Keratinocyte (primary cell): ENCODE measurements around the gene ZMIZ1. TPM values are rescaled to one million over a fixed set of nuclear protein-coding genes. Genes with fewer than 3 reads are reported as not detected.

Experiments used
- DNase-seq: peaks from one replicate; pipeline ENCODE4 v3.0.0-alpha.2; 2011; ENCODE audit warnings: low read depth, missing footprints, low spot score
- FAIRE-seq: peaks from 2 replicates; lab custom pipeline; 2011; peaks lifted over from hg19 to GRCh38; lab: Jason Lieb, UNC
- H2AFZ ChIP-seq: 2 replicates; pipeline ENCODE4 v1.6.0; 2012; ENCODE audit warnings: low read length, control low read depth, inconsistent platforms; ENCODE audit not compliant: control insufficient read depth
- H3K27ac ChIP-seq: 2 replicates; pipeline ENCODE4 v1.5.1; 2011; ENCODE audit warnings: low read length; ENCODE audit not compliant: control insufficient read depth, insufficient read depth
- H3K27me3 ChIP-seq: 3 replicates; pipeline ENCODE4 v1.6.0; 2011; ENCODE audit warnings: low read length; ENCODE audit not compliant: control insufficient read depth, insufficient read depth; ENCODE audit errors: extremely low read depth
- H3K36me3 ChIP-seq, 2 experiments: 2 replicates in 1 of 2; 3 replicates in 1 of 2; pipeline ENCODE4 v1.5.1; 2011; ENCODE audit warnings: low read length in 2 of 2, mild to moderate bottlenecking in 1 of 2; ENCODE audit not compliant: control insufficient read depth in 2 of 2, insufficient read depth in 2 of 2; ENCODE audit errors: extremely low read depth in 1 of 2
- H3K4me1 ChIP-seq: 3 replicates; pipeline ENCODE4 v1.5.1; 2011; ENCODE audit warnings: low read length; ENCODE audit not compliant: control insufficient read depth, insufficient read depth; ENCODE audit errors: extremely low read depth
- H3K4me2 ChIP-seq: 3 replicates; pipeline ENCODE4 v1.6.0; 2011; ENCODE audit warnings: low read depth, low read length; ENCODE audit not compliant: control insufficient read depth, insufficient read depth; ENCODE audit errors: extremely low read depth
- H3K4me3 ChIP-seq, 3 experiments: fragments of 200-600 bp in 1 of 3; sonication (generic) in 1 of 3; 2 replicates in 2 of 3; 3 replicates in 1 of 3; pipeline ENCODE4 v1.5.1; 2011 to 2016; ENCODE audit warnings: low read length in 3 of 3, mild to moderate bottlenecking in 3 of 3, control low read depth in 2 of 3, inconsistent platforms in 1 of 3, low read depth in 1 of 3, mixed read lengths in 1 of 3, mixed run types in 1 of 3, moderate library complexity in 1 of 3; ENCODE audit not compliant: control insufficient read depth in 2 of 3, insufficient read depth in 2 of 3; ENCODE audit errors: extremely low read depth in 1 of 3
- H3K79me2 ChIP-seq: 2 replicates; pipeline ENCODE4 v1.6.0; 2012; ENCODE audit warnings: low read length; ENCODE audit not compliant: control insufficient read depth, insufficient read depth
- H3K9ac ChIP-seq: 3 replicates; pipeline ENCODE4 v1.6.0; 2011; ENCODE audit warnings: low read length; ENCODE audit not compliant: control insufficient read depth, insufficient read depth; ENCODE audit errors: extremely low read depth
- H3K9me1 ChIP-seq: 3 replicates; pipeline ENCODE4 v1.6.0; 2011; ENCODE audit warnings: low read length; ENCODE audit not compliant: control insufficient read depth, insufficient read depth; ENCODE audit errors: extremely low read depth
- H3K9me3 ChIP-seq: 2 replicates; pipeline ENCODE4 v1.5.1; 2012; ENCODE audit warnings: low read depth, low read length; ENCODE audit not compliant: control insufficient read depth
- H4K20me1 ChIP-seq: 3 replicates; pipeline ENCODE4 v1.6.0; 2011; ENCODE audit warnings: low read length; ENCODE audit not compliant: control insufficient read depth, insufficient read depth; ENCODE audit errors: extremely low read depth
- CTCF ChIP-seq, 3 experiments: IDR thresholded peaks in 1 of 3; conservative IDR thresholded peaks in 1 of 3; optimal IDR thresholded peaks in 1 of 3; 2 replicates in 2 of 3; 3 replicates in 1 of 3; pipeline versions ENCODE3 to v1.5.1; 2011; ENCODE audit warnings: low read length in 3 of 3, mild to moderate bottlenecking in 3 of 3, moderate library complexity in 2 of 3, control low read depth in 1 of 3, inconsistent platforms in 1 of 3; ENCODE audit not compliant: insufficient read depth in 2 of 3; ENCODE audit errors: extremely low read depth in 1 of 3
- EZH2 ChIP-seq: IDR thresholded peaks from one replicate; pipeline ENCODE4 v1.6.1; 2012; ENCODE audit warnings: inconsistent platforms, mild to moderate bottlenecking, low read length, moderate library complexity
- dilution Hi-C: fragments of 300-500 bp; cut with MboI; formaldehyde crosslinking; loops from one replicate; pipeline ENCODE4 v1.7.0; 2020; ENCODE audit warnings: low sequenced_read_pairs; ENCODE audit not compliant: extremely low pct_ligation_motif_present
- polyA plus RNA-seq, 5 experiments: library from polyadenylated mRNA; depleted of rRNA in 3 of 5; stranded (reverse) in 3 of 5; stranded (forward) in 1 of 5; unstranded in 1 of 5; fragments of >200 nt; gene quantifications; 1 replicate in 1 of 5; 2 replicates in 3 of 5; 3 replicates in 1 of 5; pipeline versions ENCODE4 v1.2.1 to v1.2.3, GENCODE V29; 2011 to 2012; ENCODE audit warnings: missing spikeins in 2 of 5, low read depth in 1 of 5, low replicate concordance in 1 of 5

The ZMIZ1 gene
- polyA plus RNA-seq, 1 donor (not counting 4 experiments of a cell fraction or from before 2014, with no cell fraction given), result 1.8 TPM

GRCh38 chr10:79181227-79181626 lies 112.5 kb downstream of the ZMIZ1 start:
- dilution Hi-C loops, result no loop called here
- H3K27ac ChIP-seq, result no peak overlapping the region

DNA sequence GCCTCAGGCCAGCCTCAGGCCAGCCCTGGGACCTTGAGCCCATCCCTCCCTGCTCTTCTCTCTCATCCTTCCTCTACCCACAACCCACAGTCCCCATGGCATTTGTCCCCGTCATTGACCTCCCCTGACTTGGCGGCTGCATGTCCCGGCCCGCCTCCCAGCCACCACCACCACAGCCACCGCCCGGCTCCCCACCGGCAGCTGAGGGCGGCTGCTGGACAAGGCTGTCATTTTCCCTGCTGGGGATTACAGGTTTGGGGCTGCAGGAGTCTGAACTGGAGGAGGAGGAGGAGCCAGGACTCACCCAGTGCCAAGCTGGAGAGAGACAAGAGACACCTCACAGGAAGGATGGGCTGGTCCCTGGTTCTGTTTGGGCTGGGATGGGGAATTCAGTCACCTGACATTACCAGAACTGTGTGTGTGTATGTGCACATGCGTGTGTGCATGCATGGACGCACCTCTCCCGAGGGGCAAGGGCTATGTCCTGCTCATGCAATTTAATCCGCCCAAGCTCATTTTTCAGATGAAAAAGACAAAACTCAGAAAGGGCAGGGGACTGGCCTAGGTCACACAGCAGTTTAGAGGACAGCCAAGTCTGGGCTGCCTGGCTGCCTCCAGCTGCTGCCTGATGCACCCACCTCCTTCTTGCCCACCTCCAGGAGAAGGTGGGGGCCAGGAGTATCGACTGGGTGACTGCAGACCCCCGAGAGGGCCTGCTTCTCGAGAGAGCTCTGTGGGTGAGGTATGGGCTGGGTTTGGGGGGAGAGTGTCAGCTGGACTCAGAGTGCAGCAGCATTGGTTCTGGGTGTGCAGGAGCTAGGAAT lies 113.1 kb downstream of the ZMIZ1 start:
- TF ChIP-seq CTCF (optimal IDR thresholded peaks at IDR 0.05 in 1 of 3, IDR thresholded peaks at IDR 0.05 in 1 of 3, conservative IDR thresholded peaks at IDR 0.05 in 1 of 3; ENCODE audit: extremely low read depth in 1 of 3, insufficient read depth in 2 of 3, low read length in 3 of 3) (no peak), EZH2 (no peak)
- Histone ChIP-seq H3K4me2 (no peak overlapping the region), H3K4me1 (peaks cover 28% of the 10 kb centered on the region), H3K79me2 (no peaks in the 10 kb centered on the region), H3K9ac (no peak overlapping the region), H3K9me1 (no peaks in the 10 kb centered on the region), H3K27ac (no peak overlapping the region), H3K36me3 (peaks cover 0 to 5% of the 10 kb centered on the region in 2 experiments), H3K9me3 (no peaks in the 10 kb centered on the region), H3K27me3 (no peaks in the 10 kb centered on the region), H2AFZ (no peak overlapping the region), H3K4me3 (no peak overlapping the region), H4K20me1 (peaks cover 2% of the 10 kb centered on the region)
- dilution Hi-C loops, result no loop called here
- FAIRE-seq (no peak), DNase-seq (no peak)

More at GRCh38 chr10:79181227-79181626, 112.5 kb downstream of the ZMIZ1 start:
- no peak for FAIRE-seq
- H3K9ac ChIP-seq, result no peak overlapping the region
- no peak overlapping the region for H2AFZ ChIP-seq
- peaks cover 2% of the 10 kb centered on the region for H4K20me1 ChIP-seq
- H3K4me3 ChIP-seq, result no peak overlapping the region
- no peak for TF ChIP-seq CTCF (optimal IDR thresholded peaks at IDR 0.05 in 1 of 3, IDR thresholded peaks at IDR 0.05 in 1 of 3, conservative IDR thresholded peaks at IDR 0.05 in 1 of 3; ENCODE audit: extremely low read depth in 1 of 3, insufficient read depth in 2 of 3, low read length in 3 of 3)
- TF ChIP-seq EZH2, result no peak
- no peak overlapping the region for H3K4me2 ChIP-seq
- H3K27me3 ChIP-seq, result no peaks in the 10 kb centered on the region
- no peaks in the 10 kb centered on the region for H3K9me3 ChIP-seq
- peaks cover 0 to 5% of the 10 kb centered on the region in 2 experiments for H3K36me3 ChIP-seq
- no peak for DNase-seq
- peaks cover 28% of the 10 kb centered on the region for H3K4me1 ChIP-seq
- H3K9me1 ChIP-seq, result no peaks in the 10 kb centered on the region
- no peaks in the 10 kb centered on the region for H3K79me2 ChIP-seq
